DMS153 treated with DMSO at 0.1 percent for 48 hours (cell line): ENCODE measurements around the gene RBM6.
"Not testable (repeated sequence)": the region's sequence is repeated elsewhere in the genome, so short reads cannot be mapped to it uniquely, and the experiment has no call there.

Source experiments
- DNase-seq: peaks from one replicate; lab custom pipeline; 2025; ENCODE audit not compliant: unreplicated experiment; lab: John Stamatoyannopoulos, UW

The RBM6 gene

GRCh38 chr3:49976942-49977341, 37.0 kb downstream of the RBM6 start:
- DNase-seq, result no peak

GRCh38 chr3:49984394-49984793, 44.4 kb downstream of the RBM6 start:
- DNase-seq, result no peak

GRCh38 chr3:49992326-49992725, 52.4 kb downstream of the RBM6 start:
- no peak for DNase-seq

GRCh38 chr3:49994476-49994875, 54.5 kb downstream of the RBM6 start:
- DNase-seq, result no peak

GRCh38 chr3:49996016-49996415, 56.1 kb downstream of the RBM6 start:
- DNase-seq, result no peak

- DNase-seq, result no peak
These were observed 57.9 kb downstream of the RBM6 start for GRCh38 chr3:49997862-49998261.

GRCh38 chr3:49998326-49998725, 58.4 kb downstream of the RBM6 start:
- DNase-seq, result no peak

- DNase-seq, result no peak
These were observed 61.6 kb downstream of the RBM6 start for GRCh38 chr3:50001511-50001910.

GRCh38 chr3:50003216-50003615, 63.3 kb downstream of the RBM6 start:
- no peak for DNase-seq

GRCh38 chr3:50003824-50004223, 63.9 kb downstream of the RBM6 start:
- no peak for DNase-seq

GRCh38 chr3:50008931-50009330, 69.0 kb downstream of the RBM6 start:
- DNase-seq, result no peak

- DNase-seq, result no peak
These were observed 71.0 kb downstream of the RBM6 start for GRCh38 chr3:50010959-50011358.

GRCh38 chr3:50015918-50016317, 76.0 kb downstream of the RBM6 start:
- DNase-seq, result no peak

GRCh38 chr3:50028346-50028745, 88.4 kb downstream of the RBM6 start:
- no peak for DNase-seq

GRCh38 chr3:50031201-50031600, 91.3 kb downstream of the RBM6 start:
- DNase-seq, result not testable (repeated sequence)

- DNase-seq, result no peak
These were observed 105.0 kb downstream of the RBM6 start for GRCh38 chr3:50044976-50045375.

GRCh38 chr3:50047426-50047825, 107.5 kb downstream of the RBM6 start:
- DNase-seq, result no peak

- DNase-seq, result no peak
These were observed 110.4 kb downstream of the RBM6 start for GRCh38 chr3:50050361-50050760.

GRCh38 chr3:50057756-50058155, 117.8 kb downstream of the RBM6 start:
- DNase-seq, result no peak

- no peak for DNase-seq
These were observed 128.2 kb downstream of the RBM6 start for GRCh38 chr3:50068134-50068533.

GRCh38 chr3:50078091-50078490, 138.1 kb downstream of the RBM6 start:
- no peak for DNase-seq

- DNase-seq, result no peak
These were observed 138.7 kb downstream of the RBM6 start for GRCh38 chr3:50078622-50079021.

- DNase-seq, result not testable (repeated sequence)
These were observed 145.0 kb downstream of the RBM6 start for GRCh38 chr3:50084951-50085350.
